IPS-18c (cell line): ENCODE data around the gene GZMB.
"Not testable (repeated sequence)": the region's sequence is repeated elsewhere in the genome, so short reads cannot be mapped to it uniquely, and the experiment has no call there.

Experiments used
- H3K4me3 ChIP-seq: 2 replicates; pipeline ENCODE4 v1.7.0; 2013; ENCODE audit warnings: low read depth, mild to moderate bottlenecking, low read length, moderate library complexity; ENCODE audit not compliant: insufficient read depth
- H3K9me3 ChIP-seq: one replicate; pipeline ENCODE4 v1.6.1; 2013; ENCODE audit warnings: mild to moderate bottlenecking, low read length, moderate library complexity; ENCODE audit not compliant: control insufficient read depth, insufficient read depth

Gene GZMB

GRCh38 chr14:24634158-24634557, at the start of gene GZMB:
GZMB (minus strand) TSS chr14:24634190; CDS start chr14:24634160, 30 bp downstream.
- no peak within 1 kb of the TSS for H3K4me3 ChIP-seq
- H3K9me3 ChIP-seq = no peaks in the 10 kb centered on the region

DNA sequence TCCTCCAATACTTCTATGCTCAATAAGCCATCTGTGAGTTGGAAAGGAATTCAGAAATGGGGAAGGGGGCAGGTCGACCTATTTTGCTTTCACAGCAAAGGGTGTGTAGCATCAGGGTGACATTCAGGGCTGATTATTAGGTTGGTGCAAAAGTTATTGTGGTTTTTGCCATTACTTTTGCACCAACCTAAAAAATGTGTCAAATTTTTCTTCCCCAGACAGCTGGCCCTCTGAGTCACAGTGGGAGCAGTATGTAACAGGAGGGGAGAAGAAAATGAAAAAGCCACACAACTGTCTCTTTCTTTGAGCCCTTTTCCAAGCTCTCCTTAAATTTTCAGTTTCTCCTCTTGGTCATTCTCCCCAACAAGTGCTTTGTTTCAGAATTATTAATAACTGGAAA, 47.1 kb upstream of the GZMB start:
- Histone ChIP-seq H3K9me3 (no peaks in the 10 kb centered on the region), H3K4me3 (no peak overlapping the region)

GRCh38 chr14:24680516-24680915, 46.5 kb upstream of the GZMB start:
- H3K4me3 ChIP-seq = no peak overlapping the region
- no peaks in the 10 kb centered on the region for H3K9me3 ChIP-seq

- Histone ChIP-seq H3K9me3 (no peaks in the 10 kb centered on the region), H3K4me3 (no peak overlapping the region)
These were observed 45.4 kb upstream of the GZMB start for GRCh38 chr14:24679248-24679961.

DNA sequence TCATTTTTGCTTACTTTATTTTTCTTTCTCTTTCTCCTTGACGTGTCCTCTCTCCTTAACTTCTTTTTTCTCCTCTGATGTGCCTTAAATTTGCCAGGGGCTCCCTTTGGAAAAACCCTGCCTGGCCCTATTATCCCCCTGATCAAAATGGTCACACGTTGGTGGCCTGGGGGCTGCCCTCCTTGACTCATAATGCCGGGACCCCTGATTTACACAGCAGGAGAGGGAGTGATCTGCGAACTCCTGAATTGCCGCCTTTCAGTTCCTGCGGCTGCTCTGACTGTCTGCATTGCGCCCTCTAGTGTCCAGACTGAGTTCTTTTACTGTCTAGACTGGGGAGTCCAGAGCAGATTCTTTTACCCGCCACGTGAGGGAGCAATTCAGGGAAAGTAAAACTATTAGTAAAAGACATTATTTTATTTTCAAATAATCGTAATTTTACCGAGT, 44.8 kb upstream of the GZMB start:
- no peaks in the 10 kb centered on the region for H3K9me3 ChIP-seq
- no peak overlapping the region; the same call in 1 of the 2 replicates for H3K4me3 ChIP-seq

GRCh38 chr14:24677956-24678355, 44.0 kb upstream of the GZMB start:
- no peaks in the 10 kb centered on the region for H3K9me3 ChIP-seq
- no peak overlapping the region for H3K4me3 ChIP-seq

DNA sequence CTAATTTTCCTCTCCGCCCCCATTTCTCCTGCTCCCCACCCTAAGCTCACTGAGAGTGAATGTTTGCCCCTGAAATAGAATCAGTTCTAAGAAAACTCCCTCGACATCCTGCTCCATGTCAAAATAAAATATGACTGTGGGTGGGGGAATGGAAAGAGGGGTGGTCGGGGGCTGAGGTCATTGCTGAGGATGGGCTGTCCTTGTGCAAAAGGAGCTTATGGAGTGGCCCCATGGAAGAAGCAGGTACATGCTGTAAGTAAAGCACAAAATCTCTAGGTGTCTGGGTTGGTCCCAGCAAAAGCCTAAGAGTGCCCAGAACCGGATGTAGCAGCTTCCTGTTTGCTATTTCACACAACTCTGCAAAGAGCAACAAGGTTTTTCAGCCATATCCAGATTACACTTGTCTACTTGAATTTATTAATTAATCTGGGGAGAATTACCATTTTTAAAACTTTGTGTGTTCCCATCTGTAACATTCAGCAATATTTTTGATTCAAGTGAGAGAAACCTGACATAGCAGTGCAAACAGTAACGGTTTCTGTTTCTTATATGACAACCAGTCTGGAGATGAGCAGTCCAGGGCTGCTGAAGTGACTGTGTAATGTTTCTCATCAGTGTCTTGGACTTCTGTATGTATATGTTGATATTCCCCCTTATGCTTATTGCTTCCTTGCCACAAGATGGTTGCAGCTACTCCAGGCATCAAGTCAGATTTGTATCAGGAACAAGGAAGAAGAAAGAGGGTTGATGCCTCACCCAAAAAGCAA, 40.4 kb upstream of the GZMB start:
- Histone ChIP-seq H3K4me3 (no peak overlapping the region), H3K9me3 (no peaks in the 10 kb centered on the region)

DNA sequence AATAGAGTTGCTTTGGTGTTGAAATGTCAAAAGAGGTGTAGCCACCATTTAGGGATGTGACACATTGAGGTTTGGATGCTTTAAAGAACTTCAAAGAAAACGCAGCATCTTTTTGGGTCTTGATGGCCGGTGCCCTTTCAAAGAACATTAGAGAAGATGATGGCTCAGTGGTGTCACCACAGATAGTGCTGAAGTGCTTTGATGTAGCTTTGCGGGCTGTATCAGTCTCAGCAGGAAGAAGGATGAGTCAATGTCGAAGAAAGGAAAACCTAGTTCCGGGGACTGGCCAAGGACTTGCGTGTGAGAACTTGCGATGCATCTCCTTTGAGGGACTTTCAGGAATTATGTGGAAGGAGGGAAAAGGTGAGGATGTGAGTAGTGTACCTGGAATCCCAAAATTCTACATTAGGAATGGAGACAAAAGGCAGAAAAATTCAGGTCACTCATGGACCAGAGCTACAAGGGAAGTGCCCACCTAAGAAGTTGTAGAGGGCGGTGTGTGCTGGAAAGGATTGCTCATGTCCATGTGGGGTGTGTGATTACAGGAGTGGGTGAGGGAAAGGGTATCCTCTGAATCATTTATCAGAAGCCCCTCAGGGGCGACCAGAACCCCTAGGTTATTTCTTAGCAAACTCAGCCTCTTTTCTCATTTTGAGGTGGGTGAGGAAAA, 39.7 kb upstream of the GZMB start:
- Histone ChIP-seq H3K9me3 (no peaks in the 10 kb centered on the region), H3K4me3 (no peak overlapping the region)

- Histone ChIP-seq H3K9me3 (no peaks in the 10 kb centered on the region), H3K4me3 (no peak overlapping the region)
These were observed 39.1 kb upstream of the GZMB start for GRCh38 chr14:24673059-24673458.

GRCh38 chr14:24670594-24670993, 36.6 kb upstream of the GZMB start:
- H3K9me3 ChIP-seq = no peaks in the 10 kb centered on the region
- H3K4me3 ChIP-seq = no peak overlapping the region

DNA sequence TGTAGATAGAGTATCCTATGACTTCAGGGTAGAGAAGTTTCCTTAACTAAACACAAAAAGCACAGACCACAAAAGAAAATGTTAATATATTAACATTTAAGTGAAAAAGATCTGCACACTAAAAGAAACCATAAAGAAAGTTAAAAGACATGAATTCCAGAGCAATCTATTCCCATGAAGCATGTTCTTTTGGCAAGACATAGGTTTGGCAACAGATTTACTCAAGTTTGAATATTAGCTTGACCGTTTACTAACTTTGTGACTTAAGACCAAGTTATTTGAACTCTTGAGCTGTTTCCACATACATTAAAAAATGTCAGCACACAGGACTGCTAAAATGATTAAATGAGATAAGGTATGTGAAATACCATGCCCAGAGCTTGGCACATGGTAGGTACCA, 35.7 kb upstream of the GZMB start:
- Histone ChIP-seq H3K4me3 (no peak overlapping the region), H3K9me3 (no peaks in the 10 kb centered on the region)

GRCh38 chr14:24665440-24665991, 31.5 kb upstream of the GZMB start:
- Histone ChIP-seq H3K9me3 (no peaks in the 10 kb centered on the region), H3K4me3 (no peak overlapping the region)

DNA sequence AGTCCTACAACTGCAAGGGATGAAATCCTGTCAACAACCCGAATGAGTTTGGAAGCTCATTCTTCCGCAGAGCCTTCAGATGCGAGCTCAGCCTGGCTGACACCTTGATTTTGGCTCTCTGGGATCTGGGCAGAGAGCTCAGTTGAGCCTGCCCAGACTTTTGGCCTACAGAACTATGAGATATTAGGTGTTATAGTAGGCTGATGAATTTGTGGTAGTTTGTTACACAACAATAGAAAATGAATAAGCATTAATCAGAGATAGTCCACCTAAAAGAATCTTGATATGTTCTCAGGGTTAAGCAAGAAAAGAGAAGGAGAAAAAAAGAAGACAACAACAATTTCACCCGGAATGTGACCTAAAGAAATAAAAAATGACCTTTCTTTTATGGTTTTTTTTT, 30.4 kb upstream of the GZMB start:
- Histone ChIP-seq H3K4me3 (no peak overlapping the region), H3K9me3 (no peaks in the 10 kb centered on the region)

- Histone ChIP-seq H3K9me3 (no peaks in the 10 kb centered on the region), H3K4me3 (no peak overlapping the region)
These were observed 28.8 kb upstream of the GZMB start for GRCh38 chr14:24662753-24663152.

DNA sequence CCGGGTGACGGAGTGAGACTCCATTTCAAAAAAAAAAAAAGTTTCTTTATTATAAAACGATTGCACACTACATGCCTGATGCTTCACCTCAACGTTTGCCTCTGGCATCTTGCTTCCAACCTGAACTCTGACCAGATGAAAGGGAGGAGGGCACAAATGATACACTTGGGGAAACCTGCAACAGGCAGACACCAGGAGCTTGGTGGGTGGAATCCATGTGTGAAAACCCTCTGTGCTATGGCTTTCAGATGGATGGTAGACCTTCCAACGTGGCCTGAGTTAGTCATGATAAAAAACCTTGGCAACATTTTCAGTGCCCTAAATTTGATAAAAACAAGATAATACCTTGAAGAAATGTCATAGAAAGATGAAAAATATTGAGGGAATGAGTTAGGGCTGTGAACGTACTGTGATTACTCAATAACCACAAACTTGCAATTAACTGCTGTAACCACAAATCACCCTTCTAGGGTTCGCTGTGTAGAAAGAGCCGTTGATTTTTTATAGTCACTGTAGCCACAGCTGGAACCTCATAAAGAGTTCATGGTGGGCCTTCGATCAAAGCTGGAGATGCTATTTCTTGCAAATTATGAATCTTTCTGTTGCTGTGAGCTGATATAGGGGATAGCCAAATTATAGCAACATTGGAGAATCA, 26.1 kb upstream of the GZMB start:
- no peaks in the 10 kb centered on the region for H3K9me3 ChIP-seq
- H3K4me3 ChIP-seq = no peak overlapping the region

DNA sequence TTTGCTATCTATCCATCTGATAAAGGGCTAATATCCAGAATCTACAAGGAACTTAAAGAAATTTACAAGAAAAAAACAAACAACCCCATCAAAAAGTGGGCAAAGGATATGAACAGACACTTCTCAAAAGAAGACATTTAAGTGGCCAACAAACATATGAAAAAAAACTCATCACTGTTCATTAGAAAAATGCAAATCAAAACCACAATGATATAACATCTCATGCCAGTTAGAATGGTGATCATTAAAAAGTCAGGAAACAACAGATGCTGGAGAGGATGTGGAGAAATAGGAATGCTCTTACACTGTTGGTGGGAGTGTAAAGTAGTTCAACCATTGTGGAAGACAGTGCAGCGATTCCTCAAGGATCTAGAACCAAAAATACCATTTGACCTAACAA, 14.4 kb upstream of the GZMB start:
- H3K9me3 ChIP-seq, H3K4me3 ChIP-seq: not testable (repeated sequence)

- Histone ChIP-seq H3K9me3 (no peaks in the 10 kb centered on the region), H3K4me3 (no peak overlapping the region)
These were observed 5.9 kb upstream of the GZMB start for GRCh38 chr14:24639905-24640304.
